CD4-positive, alpha-beta T cell treated with Interleukin-6 at 100 ng/mL for 8 hours (primary cell): ENCODE data around the gene BCAS3.
"Not testable (repeated sequence)": the region's sequence is repeated elsewhere in the genome, so short reads cannot be mapped to it uniquely, and the experiment has no call there.

ENCODE experiments used
- DNase-seq: peaks from one replicate; pipeline ENCODE4 v3.0.0-alpha.2; 2020; ENCODE audit warnings: mixed read lengths, low spot score

BCAS3 gene

DNA sequence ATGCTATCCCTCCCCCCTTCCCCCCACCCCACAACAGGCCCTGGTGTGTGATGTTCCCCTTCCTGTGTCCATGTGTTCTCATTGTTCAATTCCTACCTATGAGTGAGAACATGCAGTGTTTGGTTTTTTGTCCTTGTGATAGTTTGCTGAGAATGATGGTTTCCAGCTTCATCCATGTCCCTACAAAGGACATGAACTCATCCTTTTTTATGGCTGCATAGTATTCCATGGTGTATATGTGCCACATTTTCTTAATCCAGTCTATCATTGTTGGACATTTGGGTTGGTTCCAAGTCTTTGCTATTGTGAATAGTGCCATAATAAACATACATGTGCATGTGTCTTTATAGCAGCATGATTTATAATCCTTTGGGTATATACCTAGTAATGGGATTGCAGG, 258.3 kb downstream of the BCAS3 start:
- DNase-seq: not testable (repeated sequence)

DNA sequence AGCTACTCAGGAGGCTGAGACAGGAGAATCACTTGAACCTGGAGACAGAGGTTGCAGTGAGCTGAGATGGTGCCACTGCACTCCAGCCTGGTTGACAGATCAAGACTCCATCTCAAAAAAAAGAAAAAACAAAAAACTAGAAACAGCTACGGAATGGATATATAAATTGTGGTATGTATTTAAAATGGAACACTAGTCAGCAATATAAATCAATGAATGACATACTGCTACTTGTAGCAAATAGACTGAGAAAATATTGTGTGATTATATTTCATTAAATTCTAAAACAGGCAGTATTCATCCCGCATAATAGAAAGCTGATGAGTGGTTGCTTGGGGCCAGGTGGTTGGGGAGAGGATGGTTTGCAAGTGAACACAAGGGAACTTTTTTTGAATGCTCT, 261.7 kb downstream of the BCAS3 start:
- DNase-seq: no peak

DNA sequence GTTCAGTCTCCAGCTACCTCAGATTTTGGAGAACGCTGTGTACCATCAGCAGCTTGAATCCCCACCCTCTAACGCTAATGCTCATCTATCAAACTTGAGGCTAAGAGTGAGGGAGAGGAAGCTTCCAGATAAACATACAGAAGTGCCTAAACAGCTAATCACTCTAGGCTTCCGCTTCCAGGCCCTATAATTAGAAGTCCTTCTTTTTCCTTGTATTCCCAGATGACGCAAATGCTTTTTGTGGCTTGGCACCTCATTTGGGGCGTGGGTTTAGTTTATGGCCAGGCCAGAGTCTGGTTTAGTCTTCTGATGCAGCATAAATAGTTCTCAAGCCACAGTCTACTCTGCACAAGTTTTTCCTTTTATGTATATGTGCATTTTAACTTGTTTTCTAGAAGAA, 263.4 kb downstream of the BCAS3 start:
- DNase-seq: no peak

DNA sequence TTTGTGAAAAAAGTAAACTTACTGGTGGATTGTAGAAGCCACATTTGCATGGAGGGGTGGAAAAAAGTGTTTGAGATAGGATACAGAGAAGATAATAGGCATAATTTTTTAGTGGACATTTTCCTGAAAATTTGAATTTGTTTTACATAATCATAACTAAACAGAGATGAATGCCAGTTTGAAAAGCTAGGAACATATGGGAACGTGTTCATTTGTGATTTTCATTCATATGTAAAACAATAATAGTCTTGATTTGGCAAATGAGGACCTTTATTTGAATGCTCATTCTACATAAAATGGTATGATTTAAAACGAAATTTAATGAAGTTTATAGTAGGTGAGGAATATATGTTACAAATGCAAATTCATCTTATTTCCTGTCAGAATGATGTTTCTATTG, 263.9 kb downstream of the BCAS3 start:
- no peak for DNase-seq

DNA sequence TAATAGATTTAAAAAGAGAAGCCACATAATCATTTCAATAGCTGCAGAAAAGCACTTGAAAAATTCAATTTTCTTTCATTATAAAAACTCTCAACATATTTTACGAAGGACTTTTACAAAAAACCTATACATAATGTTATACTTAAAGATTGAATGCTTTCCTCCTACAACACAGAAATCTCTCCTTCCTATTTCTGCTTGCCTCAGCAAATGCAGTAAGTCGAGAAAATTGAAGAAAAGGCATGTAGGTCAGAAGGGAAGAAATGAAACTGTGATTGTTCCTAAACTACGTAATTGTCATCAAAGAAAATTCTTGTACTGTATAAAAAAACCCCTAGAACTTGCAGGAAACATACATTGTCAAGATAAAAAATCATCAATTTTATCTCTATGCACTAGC, 267.1 kb downstream of the BCAS3 start:
- DNase-seq: no peak

DNA sequence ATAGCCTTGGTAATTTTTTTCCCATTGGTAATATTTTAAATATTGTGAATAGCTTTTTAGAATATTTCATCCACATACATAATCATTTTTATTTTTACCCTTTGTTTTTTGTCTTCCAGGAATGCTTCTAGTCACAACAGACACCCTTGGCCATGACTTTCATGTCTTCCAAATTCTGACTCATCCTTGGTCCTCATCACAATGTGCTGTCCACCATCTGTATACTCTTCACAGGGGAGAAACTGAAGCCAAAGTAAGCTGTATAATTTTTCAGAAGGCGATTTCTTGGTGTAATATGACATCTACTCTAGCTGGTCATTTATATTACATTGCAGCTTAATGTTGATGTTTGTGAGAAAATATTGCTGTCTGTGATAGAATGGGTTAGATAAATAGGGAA, 269.4 kb downstream of the BCAS3 start:
- DNase-seq: no peak

DNA sequence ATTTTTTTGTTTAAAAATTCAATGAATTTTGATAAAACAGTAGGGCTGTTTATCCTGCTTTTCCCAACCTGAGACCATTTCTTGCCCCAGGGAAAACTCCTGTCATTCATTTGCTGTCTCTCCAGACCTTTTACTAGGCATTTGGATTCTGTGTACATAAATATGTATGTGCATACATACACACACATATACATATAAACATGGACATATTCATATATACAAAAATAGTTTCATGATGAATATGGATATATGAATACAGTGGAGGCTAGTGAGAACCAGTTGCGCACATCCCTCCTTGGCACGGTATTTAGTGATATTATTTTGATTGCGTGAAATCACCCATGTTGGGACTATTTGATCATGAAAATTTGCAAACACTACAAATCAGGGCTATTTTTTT, 269.9 kb downstream of the BCAS3 start:
- no peak for DNase-seq

DNA sequence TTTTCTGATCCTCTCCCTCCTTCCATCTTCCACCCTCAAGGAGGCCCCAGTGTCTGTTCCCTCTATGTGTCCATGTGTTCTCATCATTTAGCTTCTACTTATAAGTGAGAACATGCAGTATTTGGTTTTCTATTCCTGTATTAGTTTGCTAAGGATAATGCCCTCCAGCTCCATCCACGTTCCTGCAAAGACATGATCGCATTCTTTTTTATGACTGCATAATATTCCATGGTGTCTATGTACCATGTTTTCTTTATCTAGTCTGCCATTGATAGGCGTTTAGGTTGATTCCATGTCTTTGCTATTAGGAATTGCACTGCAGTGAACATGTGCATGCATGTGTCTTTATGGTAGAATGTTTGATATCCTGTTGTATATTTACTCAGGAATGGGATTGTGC, 275.1 kb downstream of the BCAS3 start:
- DNase-seq: no peak

DNA sequence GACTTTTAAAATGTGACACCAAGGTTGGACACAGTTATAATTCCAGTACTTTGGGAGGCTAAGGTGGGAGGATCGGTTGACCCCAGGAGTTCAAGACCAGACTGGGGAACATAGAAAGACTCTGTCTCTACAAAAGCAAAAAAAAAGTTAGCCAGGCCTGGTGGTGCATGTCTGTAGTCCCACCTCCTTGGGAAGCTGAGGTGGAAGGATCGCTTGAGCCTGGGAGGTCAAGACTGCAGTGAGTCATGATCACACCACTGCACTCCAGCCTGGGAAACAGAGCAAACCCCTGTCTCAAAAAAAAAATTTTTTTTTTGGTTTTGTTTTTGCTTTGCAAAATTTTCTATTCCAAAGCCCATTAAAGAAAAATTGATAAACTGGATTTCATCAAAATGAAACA, 281.4 kb downstream of the BCAS3 start:
- no peak for DNase-seq

DNA sequence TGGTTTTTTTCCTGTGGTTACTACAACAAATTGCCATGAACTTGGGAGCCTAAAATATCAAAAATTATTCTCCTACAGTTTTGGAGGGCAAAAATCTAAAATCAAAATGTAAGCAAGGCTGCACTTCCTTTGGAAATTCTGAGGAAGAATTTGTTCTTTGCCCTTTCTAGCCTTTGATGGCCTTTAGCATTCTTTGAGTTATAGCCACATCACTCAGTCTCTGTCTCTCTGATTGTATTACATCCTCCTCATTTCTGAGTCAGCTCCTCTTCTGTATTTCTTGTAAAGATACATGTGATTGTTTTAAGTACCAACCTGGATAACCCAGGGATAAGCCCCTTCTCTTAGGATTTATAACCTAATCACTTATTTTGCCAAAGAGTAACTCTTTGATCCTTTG, 282.0 kb downstream of the BCAS3 start:
- DNase-seq: no peak

DNA sequence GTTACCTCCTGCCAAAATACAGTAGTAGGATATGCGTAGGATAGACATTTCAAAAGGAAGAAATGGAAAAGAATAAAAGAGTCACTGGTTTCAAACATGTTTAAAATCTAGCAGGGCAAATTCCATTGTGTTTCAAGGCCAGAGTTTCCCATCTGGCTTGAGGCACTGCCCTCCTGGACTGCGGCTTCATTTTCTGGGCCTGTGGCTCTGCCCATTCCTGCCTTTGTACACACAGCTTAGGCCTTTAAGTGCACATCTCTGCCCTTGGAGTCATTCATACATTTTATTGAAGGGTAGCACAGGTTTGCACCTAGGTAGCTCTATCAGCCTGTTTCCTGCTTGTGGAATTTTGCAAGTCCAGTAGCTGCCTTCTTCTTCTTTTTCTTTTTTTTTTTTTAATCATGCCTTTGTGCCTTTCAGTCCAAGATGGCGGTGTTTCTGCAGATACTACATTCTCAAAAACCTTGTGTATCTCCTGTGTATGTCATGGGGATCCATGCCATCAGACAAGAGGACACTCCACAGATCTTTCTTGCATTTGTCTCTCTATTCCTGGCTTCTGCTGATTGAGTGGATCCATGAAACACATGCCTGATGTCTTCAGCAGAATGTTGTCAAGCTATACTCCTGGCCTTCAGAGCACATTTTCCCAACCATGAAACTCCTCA, 282.9 kb downstream of the BCAS3 start:
- DNase-seq: no peak

DNA sequence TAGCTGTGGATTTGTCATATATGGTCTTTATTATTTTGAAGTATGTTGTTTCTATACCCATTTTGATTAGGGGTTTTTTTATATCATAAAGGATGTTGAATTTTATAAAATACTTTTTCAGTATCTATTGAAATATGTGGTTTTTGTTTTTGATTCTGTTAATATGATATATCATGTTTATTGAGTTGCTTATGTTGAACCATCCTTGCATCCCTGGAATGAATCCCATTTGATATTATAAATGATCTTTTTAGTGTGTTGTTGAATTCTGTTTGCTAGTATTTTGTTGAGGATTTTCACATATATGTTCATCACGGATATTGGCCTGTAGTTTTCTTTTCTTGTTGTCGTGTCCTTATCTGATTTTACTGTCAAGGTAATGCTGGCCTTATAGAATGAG, 286.5 kb downstream of the BCAS3 start:
- DNase-seq: no peak

DNA sequence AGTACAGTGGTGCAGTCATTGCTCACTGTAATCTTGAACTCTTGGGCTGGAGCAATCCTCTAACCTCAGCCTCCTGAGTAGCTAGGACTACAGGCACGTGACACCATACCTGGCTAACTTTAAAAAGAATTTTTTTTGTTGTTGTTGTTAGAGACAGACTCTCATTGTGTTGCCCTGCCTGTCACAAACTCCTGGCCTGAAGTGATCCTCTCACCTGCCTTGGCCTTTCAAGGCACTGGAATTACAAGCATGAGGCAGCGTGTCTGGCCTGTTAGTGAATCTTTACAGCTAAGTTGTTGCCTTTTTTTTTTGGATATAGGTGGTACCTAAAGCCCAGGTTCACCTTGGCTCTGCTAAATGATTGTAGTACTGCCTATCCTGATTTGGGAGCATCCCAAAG, 290.6 kb downstream of the BCAS3 start:
- no peak for DNase-seq

DNA sequence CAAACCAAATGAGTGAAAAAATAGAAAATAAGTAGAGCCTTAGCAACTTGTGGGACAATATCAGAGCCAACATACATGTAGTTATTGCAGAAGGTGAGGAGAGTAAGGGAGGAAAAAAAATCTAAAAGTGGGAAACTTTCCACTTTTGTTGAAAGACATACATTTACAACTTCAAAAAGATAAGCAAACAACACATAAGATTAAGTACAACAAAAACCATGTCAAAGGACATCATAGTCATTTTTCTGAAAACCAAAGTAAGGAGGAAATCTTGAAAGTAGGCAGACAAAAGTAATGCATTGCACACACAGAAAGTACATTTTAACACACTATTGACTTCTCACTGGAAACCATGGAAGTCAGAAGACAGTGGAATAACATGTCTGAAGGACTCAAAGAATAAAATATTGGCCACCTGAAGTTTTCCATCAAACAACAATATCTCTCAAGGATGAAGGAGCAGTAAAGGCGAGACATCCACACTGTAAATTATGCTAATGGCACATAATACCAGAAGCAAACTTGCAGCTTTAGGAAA, 291.9 kb downstream of the BCAS3 start:
- DNase-seq: no peak

DNA sequence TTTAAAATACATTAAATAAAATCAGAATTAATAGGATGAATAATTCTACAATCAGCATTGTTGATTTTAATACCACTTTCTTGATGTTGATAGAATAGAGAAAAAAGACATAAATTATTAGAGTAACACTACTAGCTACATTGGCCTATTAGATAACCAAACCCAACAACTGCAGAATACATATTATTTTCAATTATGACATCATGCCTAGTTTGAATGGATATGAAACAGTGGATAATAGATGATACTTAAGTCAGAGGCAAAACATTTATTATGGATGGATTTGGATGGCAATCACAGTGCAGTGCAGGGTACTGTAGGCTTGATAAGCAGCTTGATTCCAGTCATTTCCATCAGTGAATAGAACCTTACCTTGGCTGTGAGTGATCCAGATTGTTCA, 293.1 kb downstream of the BCAS3 start:
- no peak for DNase-seq

DNA sequence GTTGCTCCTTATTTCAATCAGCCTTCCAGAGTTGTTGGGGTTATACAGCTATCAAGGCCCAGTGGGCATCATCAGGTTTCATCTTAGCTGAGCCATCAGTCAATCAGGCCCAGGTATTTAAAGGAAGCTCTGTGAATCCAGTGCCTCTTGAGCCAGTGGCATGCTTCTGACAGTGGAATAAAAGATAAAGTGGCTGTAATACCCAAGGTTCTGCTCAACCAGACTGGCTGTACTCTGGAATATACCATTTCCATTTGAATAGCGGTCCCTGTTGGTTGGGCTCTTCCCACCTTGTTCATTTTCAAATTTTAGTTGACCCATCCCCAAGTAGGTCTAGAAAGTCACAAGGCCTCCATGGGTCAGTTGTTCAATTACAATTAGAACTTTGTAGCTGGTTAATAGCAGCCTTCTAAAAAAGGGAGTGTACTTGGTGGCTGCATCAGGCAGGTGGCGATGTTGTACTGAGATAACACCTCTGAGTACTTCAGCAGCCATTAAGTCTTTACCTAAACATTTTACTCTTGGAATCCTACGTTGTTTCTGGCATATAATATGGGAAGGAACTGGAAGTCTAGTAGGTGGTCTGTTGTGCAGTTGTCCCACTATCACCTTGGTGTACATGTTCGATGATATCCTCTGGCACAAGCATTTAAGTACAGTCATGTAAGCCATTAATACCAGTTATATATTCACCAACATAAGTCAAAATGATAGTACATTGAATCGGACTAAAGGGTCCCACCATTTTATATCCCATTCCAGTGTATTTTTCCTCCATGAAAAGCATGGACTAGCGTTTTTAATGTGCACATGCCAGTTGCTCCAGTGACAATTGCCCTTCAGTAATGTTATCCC, 294.1 kb downstream of the BCAS3 start:
- DNase-seq: peak; percentile 23

DNA sequence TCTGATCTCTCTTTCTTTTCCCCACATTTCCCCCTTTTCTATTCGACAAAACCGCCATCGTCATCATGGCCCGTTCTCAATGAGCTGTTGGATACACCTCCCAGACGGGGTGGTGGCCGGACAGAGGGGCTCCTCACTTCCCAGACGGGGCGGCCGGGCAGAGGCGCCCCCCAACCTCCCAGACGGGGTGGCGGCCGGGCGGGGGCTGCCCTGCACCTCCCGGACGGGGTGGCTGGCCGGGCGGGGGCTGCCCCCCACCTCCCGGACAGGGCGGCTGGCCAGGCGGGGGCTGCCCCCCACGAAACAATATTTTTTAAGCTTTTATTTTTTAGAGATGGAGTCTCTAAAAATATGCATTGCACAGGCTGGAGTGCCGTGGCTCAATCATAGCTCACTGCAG, 299.2 kb downstream of the BCAS3 start:
- not testable (repeated sequence) for DNase-seq

DNA sequence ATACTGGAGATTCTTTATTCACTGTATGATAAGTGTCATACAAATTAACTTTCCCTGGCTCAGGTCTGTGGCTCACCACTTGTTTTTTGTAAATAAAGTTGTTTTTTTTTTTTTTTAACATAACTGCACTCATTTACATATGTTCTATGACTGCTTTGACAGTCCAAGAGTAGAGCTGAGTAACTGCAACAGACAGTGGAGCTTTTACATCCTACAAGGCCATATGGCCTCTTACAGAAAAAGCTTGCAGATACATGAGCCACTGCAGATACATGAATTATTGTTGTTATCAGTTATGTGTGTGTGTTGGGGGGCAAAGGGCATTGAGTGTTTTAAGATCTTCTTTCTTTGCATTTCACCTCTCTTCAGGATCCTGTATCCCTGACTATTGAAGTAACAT, 311.7 kb downstream of the BCAS3 start:
- no peak for DNase-seq

DNA sequence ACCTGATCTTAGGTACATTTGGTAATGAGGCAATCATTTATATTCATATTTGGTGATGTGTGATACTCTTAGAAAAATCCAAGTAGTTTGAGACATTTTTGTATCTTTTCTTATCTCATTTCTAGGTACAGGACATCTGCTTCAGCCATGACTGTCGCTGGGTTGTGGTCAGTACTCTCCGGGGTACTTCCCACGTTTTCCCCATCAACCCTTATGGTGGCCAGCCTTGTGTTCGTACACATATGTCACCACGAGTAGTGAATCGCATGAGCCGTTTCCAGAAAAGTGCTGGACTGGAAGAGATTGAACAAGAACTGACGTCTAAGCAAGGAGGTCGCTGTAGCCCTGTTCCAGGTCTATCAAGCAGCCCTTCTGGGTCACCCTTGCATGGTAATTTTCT, 312.2 kb downstream of the BCAS3 start:
- no peak for DNase-seq

DNA sequence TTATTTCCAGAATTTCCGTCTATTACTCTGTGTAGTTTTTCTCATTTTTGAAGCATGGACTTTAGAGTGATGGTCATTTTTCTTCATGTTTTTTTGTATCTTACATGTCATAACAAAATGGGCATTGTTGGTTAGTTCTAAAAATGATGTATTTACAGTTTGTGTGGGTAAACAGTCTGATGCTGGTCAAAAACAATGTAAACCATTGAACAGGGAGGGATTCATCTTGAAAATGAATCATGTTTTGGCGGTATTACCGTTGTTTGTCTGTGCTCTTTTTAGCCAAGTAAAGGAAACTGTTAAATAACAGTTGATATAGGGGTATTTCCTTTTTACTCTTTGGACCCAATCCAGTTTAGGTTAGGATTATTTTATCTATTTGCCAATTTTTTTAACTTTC, 315.8 kb downstream of the BCAS3 start:
- no peak for DNase-seq

DNA sequence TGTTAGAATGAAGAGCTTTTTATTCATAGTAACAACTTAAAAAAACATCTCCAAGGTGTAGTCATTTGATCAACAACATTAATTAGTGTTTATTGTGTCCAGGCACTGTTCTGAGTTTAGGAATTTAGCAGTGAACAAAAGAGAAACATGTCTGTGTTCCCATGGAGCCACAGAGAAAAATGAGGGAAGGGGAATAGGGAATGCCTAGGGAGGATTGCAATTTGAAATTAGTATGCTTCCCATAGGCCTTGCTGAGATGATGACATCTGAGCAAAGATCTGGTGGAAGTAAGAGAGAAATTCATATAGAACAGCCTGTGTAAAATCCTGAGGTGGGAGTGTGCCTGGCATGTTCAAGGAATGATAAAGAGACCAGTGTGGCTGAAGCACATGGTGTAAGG, 318.0 kb downstream of the BCAS3 start:
- DNase-seq: no peak

DNA sequence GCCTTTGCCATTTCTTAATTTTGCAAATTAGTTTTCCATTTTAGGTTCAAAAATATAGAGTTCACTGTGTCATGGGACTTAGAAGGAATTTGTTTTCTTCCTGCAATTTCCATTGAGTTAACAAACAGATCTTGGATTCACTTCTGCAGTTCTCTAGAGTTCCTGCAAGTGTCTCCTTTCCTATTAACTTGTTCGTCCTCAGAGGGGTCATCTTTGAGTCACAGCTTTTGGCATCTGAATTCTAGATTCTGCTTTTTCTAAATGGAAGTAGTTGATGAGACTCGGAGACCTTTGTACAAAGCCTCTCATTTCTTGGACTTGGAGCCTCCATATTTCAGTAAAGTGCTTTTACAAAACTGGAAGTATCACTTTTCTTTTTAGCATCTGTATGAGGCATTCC, 323.3 kb downstream of the BCAS3 start:
- DNase-seq: no peak

DNA sequence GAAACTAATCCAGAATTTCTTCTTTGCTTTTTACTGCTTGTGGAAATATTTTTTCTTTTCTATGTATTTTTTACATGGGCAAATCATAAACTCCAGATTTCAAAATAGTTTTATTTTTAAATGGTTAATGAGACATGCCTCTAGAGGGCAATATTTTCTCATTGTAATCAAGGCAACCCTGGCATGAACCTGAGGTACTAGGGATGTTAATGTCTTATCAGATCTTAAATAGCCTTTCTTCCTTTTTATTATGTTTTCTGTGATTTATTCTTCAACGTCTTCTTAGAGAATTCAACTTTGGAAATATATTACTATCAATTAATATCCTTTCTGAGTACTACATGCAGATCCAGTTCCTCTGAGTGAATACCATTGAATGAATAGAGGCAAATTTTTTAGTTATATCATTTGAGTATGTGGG, 324.7 kb downstream of the BCAS3 start:
- DNase-seq: peak; percentile 12

DNA sequence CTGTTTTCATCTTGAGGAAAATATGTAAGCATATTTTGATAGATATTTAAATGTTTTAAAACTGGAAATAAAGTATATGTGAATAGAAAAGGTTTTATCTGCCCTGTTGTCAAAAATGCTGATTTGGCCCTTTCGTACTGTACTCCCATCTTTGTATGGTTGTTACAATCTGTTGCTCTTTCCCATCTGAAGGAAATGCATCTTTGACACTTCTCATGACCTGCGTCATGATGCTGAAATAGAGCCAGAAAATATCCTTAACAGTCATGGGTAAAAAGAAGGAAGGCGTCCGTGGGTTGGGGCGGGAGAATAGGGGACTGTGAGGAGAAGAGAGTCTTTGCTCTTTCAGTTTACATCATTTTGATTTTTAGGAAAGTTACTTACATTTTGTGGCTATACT, 327.7 kb downstream of the BCAS3 start:
- no peak for DNase-seq
